ENCODE results near the gene IGF2R.
A peak's percentile ranks its signal among the peaks of the same experiment; 100 is the strongest.

Gene IGF2R

GRCh38 chr6:160071805-160072690 lies 103.2 kb downstream of the IGF2R start:
- CTCF ChIA-PET, result interaction anchor here (0.5 to 1.0 kb wide), 2 partner anchors 9 to 118 kb away, joined by 3 to 4 read pairs; no protein-coding TSS in a partner anchor
- no peak for TF ChIP-seq CTCF (conservative IDR thresholded peaks at IDR 0.05; ENCODE audit: low read depth)
- peak overlapping the region; percentile 8; the same call in 1 of the 2 replicates for H3K27ac ChIP-seq
- POLR2A ChIA-PET (ENCODE audit: low non-redundant PET), result no interaction called here
- no peak for DNase-seq (ENCODE audit: low spot score)

DNA sequence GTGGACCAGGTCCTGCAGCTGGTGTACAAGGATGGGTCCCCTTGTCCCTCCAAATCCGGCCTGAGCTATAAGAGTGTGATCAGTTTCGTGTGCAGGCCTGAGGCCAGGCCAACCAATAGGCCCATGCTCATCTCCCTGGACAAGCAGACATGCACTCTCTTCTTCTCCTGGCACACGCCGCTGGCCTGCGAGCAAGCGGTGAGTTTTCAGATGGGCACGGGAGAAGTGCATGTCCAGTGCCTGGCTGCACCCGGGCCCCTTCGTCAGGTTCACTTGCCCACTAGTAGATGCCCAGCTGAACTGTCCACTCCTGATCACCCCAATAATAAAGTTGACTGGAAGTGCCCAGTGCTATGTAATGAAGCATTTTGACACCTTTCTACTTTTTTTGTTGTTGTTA lies 104.4 kb downstream of the IGF2R start:
- no peak for DNase-seq (ENCODE audit: low spot score)
- ChIA-PET POLR2A (ENCODE audit: low non-redundant PET) (no interaction called here), CTCF (interaction anchor here (0.6 to 1.3 kb wide), 2 partner anchors 15 to 876 kb away, joined by 3 read pairs; no protein-coding TSS in a partner anchor)
- no peak overlapping the region for H3K27ac ChIP-seq
- TF ChIP-seq CTCF (conservative IDR thresholded peaks at IDR 0.05; ENCODE audit: low read depth), result no peak

GRCh38 chr6:160076009-160076408 lies 107.1 kb downstream of the IGF2R start:
- CTCF ChIA-PET, result no interaction called here
- no peak for TF ChIP-seq CTCF (conservative IDR thresholded peaks at IDR 0.05; ENCODE audit: low read depth)
- POLR2A ChIA-PET (ENCODE audit: low non-redundant PET), result no interaction called here
- DNase-seq (ENCODE audit: low spot score), result no peak
- H3K27ac ChIP-seq, result no peak overlapping the region

- TF ChIP-seq CTCF (conservative IDR thresholded peaks at IDR 0.05; ENCODE audit: low read depth), result no peak
- POLR2A ChIA-PET (ENCODE audit: low non-redundant PET), result no interaction called here
- CTCF ChIA-PET, result no interaction called here
- no peak for DNase-seq (ENCODE audit: low spot score)
- H3K27ac ChIP-seq, result no peak overlapping the region
Measured at GRCh38 chr6:160077024-160077423, 108.1 kb downstream of the IGF2R start.

DNA sequence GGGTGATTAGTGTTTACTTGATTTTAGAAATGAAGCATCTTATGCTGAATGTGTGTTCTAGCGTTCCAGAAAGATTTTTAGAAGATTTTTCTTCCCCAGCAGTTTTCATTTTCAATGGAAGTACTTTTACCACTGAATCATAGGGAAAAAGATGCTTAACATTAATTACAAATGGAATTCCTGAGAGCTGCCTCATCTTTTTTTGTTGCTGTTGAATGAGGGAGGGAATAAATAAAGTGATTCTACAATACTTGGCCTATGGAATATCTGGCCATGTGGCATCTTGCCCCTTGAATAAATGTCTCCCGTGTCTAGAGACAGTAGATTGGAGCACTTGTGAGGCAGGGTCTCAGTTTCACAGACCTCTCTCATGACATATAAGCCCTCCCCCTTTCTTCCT lies 108.6 kb downstream of the IGF2R start:
- CTCF ChIA-PET, result interaction anchor here (0.6 kb wide), 1 partner anchor 16 kb away, joined by 3 read pairs; no protein-coding TSS in a partner anchor
- no peak for DNase-seq (ENCODE audit: low spot score)
- TF ChIP-seq CTCF (conservative IDR thresholded peaks at IDR 0.05; ENCODE audit: low read depth), result no peak
- no peak overlapping the region for H3K27ac ChIP-seq
- POLR2A ChIA-PET (ENCODE audit: low non-redundant PET), result no interaction called here

DNA sequence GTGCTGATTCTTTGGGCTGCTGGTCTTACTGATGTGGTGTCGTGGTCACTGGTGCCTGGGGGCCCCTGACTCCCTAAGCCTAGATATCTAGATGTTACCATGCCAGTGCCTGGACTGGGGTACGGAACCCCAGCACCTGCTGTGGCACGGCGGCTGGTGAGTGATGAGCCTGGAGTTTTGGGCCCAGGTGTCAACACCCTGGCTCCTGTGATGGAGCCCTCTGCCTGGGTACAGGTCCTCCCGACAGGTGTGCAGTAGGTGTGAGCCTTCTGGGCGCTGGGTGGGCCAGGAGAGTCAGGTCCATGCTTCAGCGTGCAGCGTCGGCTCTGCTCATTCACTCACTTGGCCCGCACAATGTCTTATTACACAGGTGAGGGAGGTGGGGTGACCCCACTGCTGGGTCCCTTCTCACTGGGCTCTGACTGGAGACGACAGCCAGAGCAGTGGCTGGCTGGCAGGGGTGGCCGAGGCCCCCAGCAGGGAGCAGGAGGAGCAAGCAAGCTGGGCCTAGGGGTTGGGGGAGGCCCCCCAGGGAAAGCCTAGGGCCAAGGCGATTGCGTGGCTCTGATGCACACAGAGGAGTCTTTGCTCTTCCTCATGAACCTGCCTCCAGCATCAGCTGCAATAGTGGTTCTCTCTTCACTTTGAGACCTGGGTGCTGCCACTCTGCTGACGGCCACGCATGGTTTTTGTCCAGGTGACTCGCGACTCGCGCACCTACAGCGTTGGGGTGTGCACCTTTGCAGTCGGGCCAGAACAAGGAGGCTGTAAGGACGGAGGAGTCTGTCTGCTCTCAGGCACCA lies 110.2 kb downstream of the IGF2R start:
- DNase-seq (ENCODE audit: low spot score), result no peak
- ChIA-PET POLR2A (ENCODE audit: low non-redundant PET) (no interaction called here), CTCF (no interaction called here)
- TF ChIP-seq CTCF (conservative IDR thresholded peaks at IDR 0.05; ENCODE audit: low read depth), result no peak
- H3K27ac ChIP-seq, result no peak overlapping the region
